ENCODE data around the gene KLC1.

Gene KLC1

GRCh38 chr14:103628684-103629502 is at the start of gene KLC1:
Gene KLC1, plus strand, starts transcription at chr14:103629211. Its CDS starts 25,354 bp downstream, at chr14:103654565.
- DNase-seq (ENCODE audit: low read depth): no peak
- no peak for TF ChIP-seq CTCF (conservative IDR thresholded peaks at IDR 0.05; ENCODE audit: low read depth, low read length)
- peak within 1 kb of the TSS; percentile 74 for H3K4me3 ChIP-seq (ENCODE audit: low read length)

- TF ChIP-seq CTCF (conservative IDR thresholded peaks at IDR 0.05; ENCODE audit: low read depth, low read length): no peak
- no peak for DNase-seq (ENCODE audit: low read depth)
- no peak overlapping the region for H3K4me3 ChIP-seq (ENCODE audit: low read length)
These were observed 47.8 kb upstream of the KLC1 start for GRCh38 chr14:103581206-103581605.

GRCh38 chr14:103581954-103582703 is 46.9 kb upstream of the KLC1 start:
- TF ChIP-seq CTCF (conservative IDR thresholded peaks at IDR 0.05; ENCODE audit: low read depth, low read length): no peak
- no peak for DNase-seq (ENCODE audit: low read depth)
- H3K4me3 ChIP-seq (ENCODE audit: low read length): no peak overlapping the region

GRCh38 chr14:103584326-103584915 is 44.6 kb upstream of the KLC1 start:
- no peak for TF ChIP-seq CTCF (conservative IDR thresholded peaks at IDR 0.05; ENCODE audit: low read depth, low read length)
- H3K4me3 ChIP-seq (ENCODE audit: low read length): no peak overlapping the region
- DNase-seq (ENCODE audit: low read depth): no peak

- no peak for DNase-seq (ENCODE audit: low read depth)
- H3K4me3 ChIP-seq (ENCODE audit: low read length): no peak overlapping the region
- no peak for TF ChIP-seq CTCF (conservative IDR thresholded peaks at IDR 0.05; ENCODE audit: low read depth, low read length)
These were observed 35.4 kb upstream of the KLC1 start for GRCh38 chr14:103593577-103593976.

- no peak for TF ChIP-seq CTCF (conservative IDR thresholded peaks at IDR 0.05; ENCODE audit: low read depth, low read length)
- DNase-seq (ENCODE audit: low read depth): peak; percentile 69
These were observed 34.7 kb upstream of the KLC1 start for GRCh38 chr14:103594265-103594664.

More at GRCh38 chr14:103594265-103594664, 34.7 kb upstream of the KLC1 start:
- no peak overlapping the region for H3K4me3 ChIP-seq (ENCODE audit: low read length)
